BLaER1 (cell line): ENCODE measurements around the gene HSPA12A.
"Not testable (repeated sequence)": the region's sequence is repeated elsewhere in the genome, so short reads cannot be mapped to it uniquely, and the experiment has no call there.

Source experiments
- H3K27ac ChIP-seq: shearing (Covaris generic); formaldehyde crosslinking; 2 replicates; pipeline ENCODE4 v1.8.1; 2022
- H3K27me3 ChIP-seq: shearing (Covaris generic); formaldehyde crosslinking; 2 replicates; pipeline ENCODE4 v1.8.1; 2022
- H3K36me3 ChIP-seq: shearing (Covaris generic); formaldehyde crosslinking; 2 replicates; pipeline ENCODE4 v1.8.1; 2022
- H3K4me1 ChIP-seq: shearing (Covaris generic); formaldehyde crosslinking; 2 replicates; pipeline ENCODE4 v1.8.1; 2022
- H3K4me2 ChIP-seq: shearing (Covaris generic); formaldehyde crosslinking; 2 replicates; pipeline ENCODE4 v1.8.1; 2022
- H3K4me3 ChIP-seq: shearing (Covaris generic); formaldehyde crosslinking; 2 replicates; pipeline ENCODE4 v1.8.1; 2022
- H3K9ac ChIP-seq: shearing (Covaris generic); formaldehyde crosslinking; 2 replicates; pipeline ENCODE4 v1.8.1; 2022
- H3K9me3 ChIP-seq: shearing (Covaris generic); formaldehyde crosslinking; 2 replicates; pipeline ENCODE4 v1.8.1; 2022
- H4K20me1 ChIP-seq: shearing (Covaris generic); formaldehyde crosslinking; 2 replicates; pipeline ENCODE4 v1.8.1; 2022
- Cebpa-rat ChIP-seq: shearing (Covaris generic); IDR thresholded peaks from 2 replicates; pipeline ENCODE4 v1.8.1; 2022

HSPA12A gene

DNA sequence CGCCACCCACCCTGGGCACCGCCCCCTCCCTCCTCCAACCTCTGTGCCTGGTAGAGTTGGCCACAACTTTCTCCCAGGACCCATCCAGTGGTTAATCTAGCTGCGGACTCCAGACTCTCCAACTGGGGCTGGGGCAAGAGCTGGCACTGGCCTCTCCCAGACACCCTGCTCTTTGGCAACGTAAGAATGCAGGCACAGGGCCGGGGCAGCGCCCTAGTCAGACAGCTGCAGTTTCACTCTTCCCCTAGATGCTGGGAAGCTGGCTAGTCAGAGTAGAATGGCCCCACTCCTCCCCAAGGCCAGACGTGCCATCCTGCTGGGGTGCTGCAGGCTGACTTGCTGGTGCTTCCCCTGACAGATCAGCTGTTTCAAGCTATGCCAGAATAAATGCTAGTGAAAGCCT, 22.1 kb downstream of the HSPA12A start:
- Histone ChIP-seq H3K36me3 (no peaks in the 10 kb centered on the region), H3K27ac (no peak overlapping the region), H3K27me3 (peaks cover 5% of the 10 kb centered on the region; the same call in 1 of the 2 replicates), H4K20me1 (peaks cover 18% of the 10 kb centered on the region; the same call in 1 of the 2 replicates), H3K4me3 (no peak overlapping the region), H3K4me1 (peaks cover 29% of the 10 kb centered on the region), H3K4me2 (no peak overlapping the region), H3K9ac (no peak overlapping the region), H3K9me3 (no peaks in the 10 kb centered on the region)
- TF ChIP-seq Cebpa-rat, result no peak

DNA sequence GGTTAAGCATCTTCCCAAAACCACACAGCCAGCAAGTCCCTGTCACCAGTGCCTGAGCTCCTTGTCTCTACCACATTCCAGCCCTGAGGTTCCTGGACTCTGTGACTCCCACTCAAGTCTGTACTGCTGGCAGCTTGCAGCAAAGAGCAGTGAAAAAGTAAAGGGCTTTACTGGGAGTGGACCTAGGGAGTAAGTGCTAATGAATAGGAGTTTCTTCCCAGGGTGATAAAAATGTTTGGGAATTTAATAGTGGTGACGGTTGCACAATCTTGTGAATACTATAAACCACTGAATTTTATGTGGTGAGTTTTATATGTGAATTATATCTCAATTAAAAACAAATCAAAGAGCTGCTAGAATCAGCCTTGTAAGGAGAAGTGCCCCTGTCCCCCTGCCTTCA, 22.6 kb downstream of the HSPA12A start:
- peaks cover 25% of the 10 kb centered on the region for H3K4me1 ChIP-seq
- no peak for TF ChIP-seq Cebpa-rat
- H3K4me2 ChIP-seq, result no peak overlapping the region
- H3K9ac ChIP-seq, result no peak overlapping the region
- no peaks in the 10 kb centered on the region for H3K9me3 ChIP-seq
- peaks cover 14% of the 10 kb centered on the region; the same call in 1 of the 2 replicates for H4K20me1 ChIP-seq
- H3K4me3 ChIP-seq, result no peak overlapping the region
- no peaks in the 10 kb centered on the region for H3K36me3 ChIP-seq
- H3K27ac ChIP-seq, result no peak overlapping the region
- peaks cover under 1% of the 10 kb centered on the region; the same call in 1 of the 2 replicates for H3K27me3 ChIP-seq

GRCh38 chr10:116718058-116718457, 24.3 kb downstream of the HSPA12A start:
- Histone ChIP-seq H3K27ac (no peak overlapping the region), H3K27me3 (no peaks in the 10 kb centered on the region; the same call in 1 of the 2 replicates), H3K9me3 (no peaks in the 10 kb centered on the region), H3K4me2 (no peak overlapping the region), H3K4me1 (peaks cover 8% of the 10 kb centered on the region), H3K36me3 (no peaks in the 10 kb centered on the region), H3K4me3 (no peak overlapping the region), H4K20me1 (peaks cover 5% of the 10 kb centered on the region; the same call in 1 of the 2 replicates), H3K9ac (no peak overlapping the region)
- TF ChIP-seq Cebpa-rat, result no peak

DNA sequence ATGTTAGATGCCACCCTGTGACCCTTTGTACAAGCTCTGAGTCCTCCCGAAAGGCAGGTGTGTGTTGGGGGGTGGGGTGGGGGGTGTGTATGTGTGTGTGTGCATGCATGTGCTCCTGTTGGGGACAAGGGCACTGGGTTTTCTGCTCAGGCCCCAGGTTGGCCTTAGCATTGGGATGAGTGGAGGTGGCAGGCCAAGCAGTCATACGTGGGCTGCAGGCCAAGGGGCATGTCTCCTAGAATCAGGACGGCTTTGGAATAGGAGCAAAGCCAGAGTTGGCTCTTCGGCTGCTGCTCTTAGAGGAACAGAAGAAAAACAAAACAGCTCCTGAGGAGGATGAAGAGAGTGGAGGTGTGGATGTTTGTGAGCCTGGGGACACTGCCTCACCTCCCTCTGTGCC, 26.0 kb downstream of the HSPA12A start:
- TF ChIP-seq Cebpa-rat, result no peak
- no peak overlapping the region for H3K27ac ChIP-seq
- no peak overlapping the region for H3K4me3 ChIP-seq
- H3K36me3 ChIP-seq, result no peaks in the 10 kb centered on the region
- no peaks in the 10 kb centered on the region for H3K9me3 ChIP-seq
- no peak overlapping the region for H3K4me2 ChIP-seq
- H3K9ac ChIP-seq, result no peak overlapping the region
- no peaks in the 10 kb centered on the region for H3K27me3 ChIP-seq
- H3K4me1 ChIP-seq, result peaks cover 2% of the 10 kb centered on the region; the same call in 1 of the 2 replicates
- H4K20me1 ChIP-seq, result no peaks in the 10 kb centered on the region

DNA sequence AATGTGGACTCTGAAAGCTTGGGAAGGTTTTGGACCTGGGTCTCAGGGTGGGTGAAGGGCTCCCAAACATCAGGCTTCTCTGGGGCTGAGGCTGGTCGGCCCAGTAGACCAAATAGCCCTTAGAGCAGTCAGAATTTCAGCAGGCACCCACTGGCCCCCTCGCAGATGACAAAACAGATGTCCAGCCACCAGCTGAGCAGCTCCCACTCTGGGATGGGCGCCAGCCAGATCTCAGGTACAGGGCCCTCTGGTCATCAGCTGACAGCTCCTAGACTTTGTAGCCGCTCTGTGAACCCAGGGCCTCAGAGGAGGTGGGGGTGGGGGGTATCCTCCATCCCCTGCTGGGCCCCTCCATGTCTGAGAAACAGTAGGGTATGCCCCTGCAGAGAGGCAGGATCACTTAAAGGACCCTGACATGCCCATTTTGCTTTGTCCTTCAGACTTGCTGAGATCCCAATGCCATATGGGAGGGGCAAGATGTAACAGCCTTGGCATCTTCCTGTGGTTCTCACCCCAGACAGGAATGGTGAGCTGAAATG, 26.5 kb downstream of the HSPA12A start:
- H3K27me3 ChIP-seq, result no peaks in the 10 kb centered on the region
- peaks cover 7% of the 10 kb centered on the region for H3K4me1 ChIP-seq
- H3K9ac ChIP-seq, result no peak overlapping the region
- no peak overlapping the region for H3K4me3 ChIP-seq
- TF ChIP-seq Cebpa-rat, result no peak
- no peak overlapping the region for H3K27ac ChIP-seq
- H3K4me2 ChIP-seq, result no peak overlapping the region
- H3K9me3 ChIP-seq, result no peaks in the 10 kb centered on the region
- H4K20me1 ChIP-seq, result no peaks in the 10 kb centered on the region
- no peaks in the 10 kb centered on the region for H3K36me3 ChIP-seq

- Histone ChIP-seq H3K9me3 (no peaks in the 10 kb centered on the region), H3K4me2 (no peak overlapping the region), H3K27ac (no peak overlapping the region), H3K36me3 (no peaks in the 10 kb centered on the region), H3K4me1 (peaks cover 12% of the 10 kb centered on the region), H3K9ac (no peak overlapping the region), H3K4me3 (no peak overlapping the region), H4K20me1 (no peaks in the 10 kb centered on the region), H3K27me3 (no peaks in the 10 kb centered on the region)
- no peak for TF ChIP-seq Cebpa-rat
Measured at GRCh38 chr10:116715341-116715740, 27.0 kb downstream of the HSPA12A start.

GRCh38 chr10:116713846-116714245, 28.5 kb downstream of the HSPA12A start:
- no peak for TF ChIP-seq Cebpa-rat
- Histone ChIP-seq H3K9me3 (no peaks in the 10 kb centered on the region), H3K36me3 (no peaks in the 10 kb centered on the region), H3K4me3 (no peak overlapping the region), H3K27me3 (no peaks in the 10 kb centered on the region), H4K20me1 (no peaks in the 10 kb centered on the region), H3K4me2 (no peak overlapping the region), H3K9ac (no peak overlapping the region), H3K27ac (no peak overlapping the region), H3K4me1 (peaks cover 17% of the 10 kb centered on the region)

- TF ChIP-seq Cebpa-rat, result no peak
- H3K9me3 ChIP-seq, result no peaks in the 10 kb centered on the region
- H3K9ac ChIP-seq, result no peak overlapping the region
- H3K4me2 ChIP-seq, result no peak overlapping the region
- no peaks in the 10 kb centered on the region for H3K36me3 ChIP-seq
- no peak overlapping the region for H3K27ac ChIP-seq
- no peak overlapping the region for H3K4me3 ChIP-seq
- H3K4me1 ChIP-seq, result peaks cover 17% of the 10 kb centered on the region
- no peaks in the 10 kb centered on the region for H3K27me3 ChIP-seq
- H4K20me1 ChIP-seq, result no peaks in the 10 kb centered on the region
Measured at GRCh38 chr10:116712989-116713543, 29.3 kb downstream of the HSPA12A start.

DNA sequence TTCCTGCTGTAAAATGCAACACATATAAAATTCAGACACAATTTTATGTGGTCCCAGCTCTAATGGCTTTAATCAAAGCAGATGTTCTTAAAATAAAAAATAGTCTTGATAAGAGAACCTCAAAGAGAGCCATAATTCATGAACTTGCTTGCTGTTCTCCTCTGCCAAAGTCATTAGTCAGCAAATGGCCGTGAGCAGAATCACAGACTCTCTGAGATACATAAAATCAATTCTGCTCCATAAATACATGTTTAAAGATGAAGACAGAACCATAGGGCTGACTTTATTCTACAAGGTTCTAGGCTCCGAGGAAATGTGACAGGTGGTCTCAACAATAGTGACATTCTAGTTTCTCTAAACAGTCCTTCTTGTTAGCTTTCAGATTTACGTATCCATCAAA, 29.8 kb downstream of the HSPA12A start:
- H3K9me3 ChIP-seq, result no peaks in the 10 kb centered on the region
- no peak overlapping the region for H3K4me2 ChIP-seq
- H3K4me1 ChIP-seq, result peaks cover 17% of the 10 kb centered on the region
- no peak for TF ChIP-seq Cebpa-rat
- H3K27me3 ChIP-seq, result no peaks in the 10 kb centered on the region
- no peak overlapping the region for H3K4me3 ChIP-seq
- H3K9ac ChIP-seq, result no peak overlapping the region
- H3K36me3 ChIP-seq, result no peaks in the 10 kb centered on the region
- H4K20me1 ChIP-seq, result no peaks in the 10 kb centered on the region
- no peak overlapping the region for H3K27ac ChIP-seq

GRCh38 chr10:116711803-116712202, 30.6 kb downstream of the HSPA12A start:
- H3K4me3 ChIP-seq, H3K36me3 ChIP-seq, H3K4me2 ChIP-seq, H3K9ac ChIP-seq, H4K20me1 ChIP-seq, H3K27ac ChIP-seq, H3K27me3 ChIP-seq, H3K9me3 ChIP-seq: not testable (repeated sequence)
- peaks cover 17% of the 10 kb centered on the region for H3K4me1 ChIP-seq
